Dermis blood vessel endothelial cell (primary cell): Measurements from ENCODE around the gene RPS19BP1. TPM values are rescaled to one million over a fixed set of nuclear protein-coding genes. Genes with fewer than 3 reads are reported as not detected.

Source experiments
- DNase-seq: peaks from one replicate; pipeline ENCODE4 v3.0.0; 2010
- total RNA-seq: library from RNA; depleted of rRNA; stranded (reverse); fragments of >200 nt; gene quantifications from 2 replicates; pipeline ENCODE4 v1.2.3, GENCODE V29; 2014

RPS19BP1 gene, protein sequence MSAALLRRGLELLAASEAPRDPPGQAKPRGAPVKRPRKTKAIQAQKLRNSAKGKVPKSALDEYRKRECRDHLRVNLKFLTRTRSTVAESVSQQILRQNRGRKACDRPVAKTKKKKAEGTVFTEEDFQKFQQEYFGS
- total RNA-seq, result 52.8 and 74.2 TPM in 2 replicates

DNA sequence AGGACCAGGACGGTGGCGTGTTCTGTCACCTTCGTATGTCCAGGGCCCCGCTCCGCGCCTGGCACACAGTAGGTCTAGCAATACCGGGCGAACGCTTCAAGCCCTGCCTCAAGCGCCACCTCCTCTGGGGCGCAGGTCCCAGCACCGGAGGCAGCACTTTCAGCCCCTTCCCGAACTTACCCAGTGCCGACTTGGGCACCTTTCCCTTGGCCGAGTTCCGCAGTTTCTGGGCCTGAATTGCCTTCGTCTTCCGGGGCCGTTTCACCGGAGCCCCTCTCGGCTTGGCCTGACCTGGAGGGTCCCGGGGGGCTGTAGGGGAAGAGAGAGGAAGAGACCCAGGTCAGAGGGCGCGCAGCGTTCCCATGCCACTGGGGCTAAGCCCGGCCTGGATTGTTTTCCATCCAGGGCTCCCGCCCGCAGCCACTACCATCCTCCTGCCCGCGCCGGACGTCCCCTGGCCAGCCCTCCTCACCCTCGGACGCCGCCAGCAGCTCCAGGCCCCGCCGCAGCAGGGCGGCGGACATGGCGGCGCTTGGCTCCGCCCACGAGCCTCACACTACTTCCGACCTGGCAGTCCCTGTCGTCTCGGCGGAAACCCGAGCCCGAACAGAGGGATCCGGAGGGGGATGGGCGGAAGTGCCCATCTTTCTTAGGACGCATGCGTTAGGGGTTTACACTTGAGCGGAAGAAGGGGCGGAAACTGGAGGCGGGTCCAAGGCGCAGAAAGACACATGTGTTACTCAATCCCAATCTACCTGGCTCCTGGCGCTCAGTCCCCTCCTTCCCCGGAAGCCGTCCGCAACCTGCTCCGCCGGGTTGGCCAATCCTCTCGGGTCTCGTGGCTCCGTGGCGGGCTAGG lies at the start of gene RPS19BP1:
TSS of gene RPS19BP1 (minus strand) at position 534 of the 859 bp plus-strand sequence. CDS start at position 524, 10 bp downstream.
- peak; percentile 99 for DNase-seq

DNA sequence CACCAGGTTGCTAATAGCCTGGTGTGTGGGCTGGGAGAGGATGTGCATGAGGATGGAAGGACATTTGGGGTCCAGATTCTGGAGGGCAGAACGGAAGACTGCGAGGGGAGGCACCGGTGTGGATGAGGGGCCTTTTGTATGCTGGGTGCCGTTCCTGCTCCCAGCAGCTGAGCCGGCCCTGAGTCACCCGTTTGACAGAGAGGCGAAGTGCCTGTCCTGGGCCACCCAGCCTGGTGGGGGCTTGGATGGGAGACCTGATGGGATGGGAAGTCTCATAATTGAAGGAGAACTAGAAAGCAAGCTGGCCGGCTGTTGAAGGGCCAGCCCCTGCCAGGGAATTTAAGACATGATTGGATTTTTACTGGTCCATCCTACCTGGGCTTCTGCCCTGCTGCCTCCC lies 48.8 kb upstream of the RPS19BP1 start:
- no peak for DNase-seq

DNA sequence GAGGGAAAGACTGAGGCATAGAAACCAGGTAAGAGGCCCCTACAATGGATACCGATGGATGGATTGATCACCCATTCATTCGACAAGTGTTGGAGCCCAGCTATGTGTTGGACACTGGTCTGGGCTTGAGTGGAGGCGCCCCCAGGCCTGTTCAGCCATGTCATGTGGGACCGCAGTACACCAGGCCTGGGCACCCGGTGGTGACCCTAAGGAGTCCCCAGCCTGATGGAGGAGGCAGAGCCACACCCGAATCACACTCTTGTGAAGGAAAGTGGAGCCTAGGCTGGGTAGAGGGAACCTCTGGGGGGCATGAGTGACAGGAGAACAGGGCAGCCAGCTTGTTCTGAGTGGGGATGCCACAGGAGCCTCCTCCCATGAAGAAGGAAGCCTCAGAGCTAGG lies 48.2 kb upstream of the RPS19BP1 start:
- no peak for DNase-seq

DNA sequence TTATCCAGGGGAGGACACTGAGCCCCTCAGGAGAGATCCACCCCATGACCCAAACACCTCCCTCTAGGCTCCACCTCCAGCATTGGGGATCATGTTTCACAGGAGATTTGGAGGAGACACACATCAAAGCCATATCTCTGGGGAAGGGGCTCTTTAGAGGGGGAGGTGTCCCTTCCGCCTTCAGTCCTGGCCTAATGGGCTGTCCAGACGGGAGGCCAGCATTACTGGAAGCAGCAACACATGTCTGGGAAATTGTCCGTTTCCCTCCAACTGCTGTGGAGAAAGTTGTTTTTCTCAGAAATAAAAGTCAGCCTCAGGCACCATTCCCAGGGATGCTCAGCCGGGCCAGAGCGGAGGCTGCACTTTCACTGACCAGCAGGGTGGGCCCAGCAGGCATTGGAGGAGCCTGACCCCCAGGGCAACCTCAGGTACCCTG lies 47.5 kb upstream of the RPS19BP1 start:
- DNase-seq, result no peak

DNA sequence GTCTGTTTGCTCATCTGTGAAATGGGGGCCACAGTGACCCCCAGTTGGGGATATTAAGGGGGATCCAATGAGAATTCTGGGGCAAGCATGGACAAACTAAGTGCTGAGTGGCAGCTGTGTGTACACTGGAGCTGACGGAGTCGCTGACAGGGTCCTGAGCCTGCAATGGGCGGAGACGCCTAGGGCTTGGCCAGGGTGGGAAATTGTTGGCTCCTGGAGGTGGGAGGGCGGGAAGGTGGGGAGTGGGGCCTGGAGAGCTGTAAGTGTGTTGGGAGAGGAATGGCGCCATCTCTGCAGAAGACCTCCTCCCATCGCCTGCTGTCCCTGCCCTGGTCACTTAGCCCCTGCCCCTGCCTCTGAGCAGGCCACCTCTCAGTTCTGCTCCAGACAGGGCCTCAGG lies 45.4 kb upstream of the RPS19BP1 start:
- DNase-seq, result no peak

DNA sequence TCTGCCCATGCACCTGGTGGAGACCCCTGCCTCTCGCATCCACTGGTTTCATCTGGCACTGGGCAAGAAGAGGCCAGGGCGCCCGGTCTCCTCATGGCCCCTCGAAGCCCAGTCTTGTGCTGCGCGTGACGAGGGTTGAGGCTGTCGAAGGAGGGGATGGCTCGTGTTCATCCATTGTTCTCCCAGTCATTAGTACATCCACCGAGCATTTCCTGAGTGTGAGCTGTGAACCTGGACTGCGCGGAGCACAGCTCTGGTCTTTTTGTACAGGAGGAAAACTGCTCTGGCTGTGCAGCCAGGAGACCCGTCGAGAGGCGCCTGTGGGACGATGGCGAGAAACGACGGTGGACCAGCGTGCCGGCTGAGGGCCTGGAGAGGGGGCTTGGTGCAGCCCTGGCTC lies 44.8 kb upstream of the RPS19BP1 start:
- peak; percentile 61 for DNase-seq

DNA sequence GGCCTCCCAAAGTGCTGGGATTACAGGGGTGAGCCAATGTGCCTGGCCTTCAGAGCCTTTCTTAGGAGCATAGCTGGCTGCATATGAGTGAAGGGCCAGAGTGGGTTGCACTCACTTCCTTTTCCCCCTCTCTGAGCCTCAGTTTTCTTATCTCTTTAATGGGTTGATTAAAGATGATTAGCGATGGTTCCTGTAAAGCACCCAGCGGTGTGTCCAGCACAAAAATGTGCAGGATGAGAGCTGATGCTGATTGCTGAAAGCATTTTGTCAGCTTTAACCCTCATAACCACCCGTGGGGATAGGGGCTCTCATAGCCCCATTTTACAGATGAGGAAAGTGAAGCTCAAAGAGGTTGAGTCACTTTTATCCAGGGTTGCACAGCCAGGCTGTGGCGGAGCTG lies 43.5 kb upstream of the RPS19BP1 start:
- no peak for DNase-seq

DNA sequence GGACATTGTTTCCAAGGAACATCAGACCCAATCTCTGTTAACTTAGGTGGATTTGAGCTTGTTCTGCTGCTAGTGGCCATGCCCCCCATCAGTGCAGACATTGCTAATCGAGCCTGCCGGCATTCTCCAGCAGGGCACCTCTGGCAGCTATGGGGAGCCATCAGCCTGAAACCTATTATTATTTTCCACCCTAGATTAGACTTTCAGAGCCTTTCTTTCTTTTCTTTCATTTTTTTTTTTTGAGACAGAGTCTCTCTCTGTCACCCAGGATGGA lies 42.9 kb upstream of the RPS19BP1 start:
- DNase-seq, result no peak

DNA sequence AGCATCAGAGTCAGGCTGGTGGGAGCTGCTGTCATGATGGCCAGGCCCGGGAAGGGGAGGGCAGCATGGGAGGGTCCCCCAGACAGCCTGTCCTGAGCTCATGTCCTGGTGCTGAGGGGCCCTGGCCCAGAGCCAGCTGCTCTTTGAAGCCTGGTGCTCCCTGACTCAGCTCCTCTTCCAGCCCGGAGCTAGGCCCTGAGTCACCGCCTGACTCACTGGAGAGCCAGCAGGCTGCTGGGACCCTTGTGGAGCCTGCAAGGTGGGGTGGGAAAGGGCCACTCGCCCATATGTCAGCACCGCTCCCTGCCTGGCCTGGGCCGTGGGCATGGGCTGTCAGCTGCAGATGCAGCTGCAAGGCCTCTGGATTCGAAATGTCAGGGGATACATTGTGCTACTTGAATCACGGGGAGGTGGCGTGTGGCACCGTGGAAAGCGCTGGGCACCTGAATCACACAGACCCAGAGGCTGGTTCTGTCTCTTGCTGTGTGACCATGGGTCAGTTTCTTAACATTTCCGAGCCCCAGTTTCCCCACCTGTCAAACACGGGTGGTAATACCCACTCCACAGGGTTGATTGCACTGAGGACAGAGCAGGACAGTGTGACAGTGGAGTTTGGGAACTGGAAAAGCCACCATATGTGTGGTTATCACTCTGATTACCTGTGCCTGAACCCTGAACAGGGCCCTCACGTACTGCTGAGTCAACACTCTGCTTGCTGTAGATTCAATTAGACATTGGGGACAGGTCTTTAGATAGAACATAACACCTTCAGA lies 42.4 kb upstream of the RPS19BP1 start:
- peak; percentile 86 for DNase-seq

DNA sequence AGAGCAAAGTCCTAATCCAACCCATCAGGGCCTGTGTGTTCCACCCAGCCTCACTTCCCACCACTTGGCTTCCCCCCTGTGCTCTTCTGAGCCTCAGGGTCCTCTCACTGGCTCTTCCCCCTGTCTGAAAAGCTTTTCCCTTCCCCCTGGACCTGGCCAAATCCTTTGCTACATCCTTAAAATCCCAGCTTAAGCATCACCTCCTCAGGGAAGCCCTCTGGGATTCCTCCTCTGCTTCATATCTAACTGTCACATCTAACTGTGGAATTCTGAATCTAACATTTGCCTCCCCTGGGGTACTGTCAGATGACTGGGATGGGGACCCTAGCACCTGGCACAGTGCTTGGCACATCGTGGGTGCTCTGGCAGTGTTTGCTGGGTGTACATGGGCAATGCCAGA lies 39.0 kb upstream of the RPS19BP1 start:
- no peak for DNase-seq

DNA sequence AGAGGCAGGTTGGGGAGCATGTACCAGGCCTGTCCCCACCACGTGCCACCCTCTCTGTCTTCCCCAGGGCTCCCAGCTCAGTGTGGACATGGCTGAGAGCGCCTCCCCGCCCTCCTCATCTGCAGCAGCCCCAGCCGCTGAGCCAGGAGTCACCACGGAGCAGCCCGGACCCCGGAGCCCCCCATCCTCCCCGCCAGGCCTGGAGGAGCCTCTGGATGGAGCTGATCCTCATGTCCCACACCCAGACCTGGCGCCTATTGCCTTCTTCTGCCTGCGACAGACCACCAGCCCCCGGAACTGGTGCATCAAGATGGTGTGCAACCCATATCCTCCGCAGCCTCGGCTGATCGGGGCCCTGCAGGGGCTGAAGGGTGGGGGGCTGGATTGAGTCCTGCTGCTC lies 38.1 kb upstream of the RPS19BP1 start, which contains the start of gene CACNA1I:
TSS of gene CACNA1I (plus strand) at position 89 of the 400 bp plus-strand sequence. CDS start at position 89, 0 bp downstream.
- no peak for DNase-seq

DNA sequence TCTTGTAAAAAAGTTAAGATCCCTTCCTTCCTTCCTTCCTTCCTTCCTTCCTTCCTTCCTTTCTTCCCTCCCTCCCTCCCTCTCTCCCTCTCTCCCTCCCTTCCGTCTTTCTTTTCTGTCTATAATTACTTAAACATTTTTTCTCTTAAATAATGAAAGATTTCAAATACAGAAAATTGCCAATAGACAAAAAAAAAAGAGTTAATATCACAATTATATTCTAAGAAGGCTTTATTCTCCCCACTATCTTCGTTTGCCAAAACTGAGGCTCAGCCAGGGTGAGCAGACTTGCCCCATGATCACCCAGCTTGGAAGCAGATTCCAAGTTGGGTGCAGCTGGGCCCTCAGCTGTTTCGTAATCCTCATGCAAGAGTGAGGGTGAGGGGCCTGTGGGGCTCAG lies 37.7 kb upstream of the RPS19BP1 start:
- no peak for DNase-seq

DNA sequence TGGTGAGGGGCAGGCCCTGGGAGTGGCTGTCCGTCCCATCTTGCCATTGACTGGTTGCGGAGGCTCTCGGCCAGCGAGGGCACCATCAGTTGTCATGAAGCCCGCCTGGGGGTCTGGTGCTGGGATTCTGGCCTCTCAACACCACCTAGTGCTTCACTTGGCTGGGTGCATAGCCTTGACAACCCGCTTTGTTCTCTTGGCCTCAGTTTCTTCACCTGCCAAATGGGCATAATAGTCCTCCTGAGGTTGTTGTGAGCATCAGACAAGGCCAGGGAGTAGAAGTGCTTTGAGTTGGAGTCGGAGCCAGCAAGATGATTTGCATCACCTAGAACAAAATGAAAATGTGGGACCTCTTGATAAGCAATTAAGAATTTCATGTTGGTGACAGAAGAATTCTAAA lies 36.5 kb upstream of the RPS19BP1 start:
- DNase-seq, result no peak

DNA sequence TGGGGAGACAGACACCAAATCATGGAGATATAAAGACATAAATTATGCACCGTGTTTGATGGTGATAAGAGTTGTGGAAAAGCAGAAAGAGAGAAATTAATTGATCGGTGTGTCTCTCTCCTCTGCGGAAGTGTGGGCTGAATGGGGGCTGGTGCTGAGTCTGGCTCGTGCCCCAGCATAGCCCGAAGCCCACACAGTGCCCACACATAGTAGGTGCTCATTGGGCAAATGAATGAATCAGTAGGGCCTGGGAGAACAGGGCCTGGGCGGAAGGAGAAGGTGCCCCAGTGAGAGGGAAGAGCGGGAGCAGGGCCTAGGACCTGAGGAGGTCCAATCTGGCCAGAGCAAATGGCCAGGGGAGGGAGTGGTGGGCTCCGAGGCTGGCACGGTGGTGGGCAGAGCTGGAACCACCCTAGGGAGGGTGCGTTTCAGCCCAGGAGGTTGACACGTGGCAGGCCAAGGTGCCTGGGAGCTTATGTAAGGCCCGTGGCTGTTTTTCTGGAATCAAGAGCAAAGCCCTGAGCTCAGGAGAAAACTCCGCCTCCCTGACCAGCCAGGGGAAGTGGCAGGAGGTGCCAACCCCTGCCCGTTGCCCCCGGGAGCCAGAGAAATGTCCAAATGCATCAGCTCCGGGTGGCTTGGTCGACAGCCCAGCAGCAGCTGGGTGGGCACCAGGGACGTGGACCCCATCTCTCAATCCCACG lies 35.9 kb upstream of the RPS19BP1 start:
- no peak for DNase-seq

DNA sequence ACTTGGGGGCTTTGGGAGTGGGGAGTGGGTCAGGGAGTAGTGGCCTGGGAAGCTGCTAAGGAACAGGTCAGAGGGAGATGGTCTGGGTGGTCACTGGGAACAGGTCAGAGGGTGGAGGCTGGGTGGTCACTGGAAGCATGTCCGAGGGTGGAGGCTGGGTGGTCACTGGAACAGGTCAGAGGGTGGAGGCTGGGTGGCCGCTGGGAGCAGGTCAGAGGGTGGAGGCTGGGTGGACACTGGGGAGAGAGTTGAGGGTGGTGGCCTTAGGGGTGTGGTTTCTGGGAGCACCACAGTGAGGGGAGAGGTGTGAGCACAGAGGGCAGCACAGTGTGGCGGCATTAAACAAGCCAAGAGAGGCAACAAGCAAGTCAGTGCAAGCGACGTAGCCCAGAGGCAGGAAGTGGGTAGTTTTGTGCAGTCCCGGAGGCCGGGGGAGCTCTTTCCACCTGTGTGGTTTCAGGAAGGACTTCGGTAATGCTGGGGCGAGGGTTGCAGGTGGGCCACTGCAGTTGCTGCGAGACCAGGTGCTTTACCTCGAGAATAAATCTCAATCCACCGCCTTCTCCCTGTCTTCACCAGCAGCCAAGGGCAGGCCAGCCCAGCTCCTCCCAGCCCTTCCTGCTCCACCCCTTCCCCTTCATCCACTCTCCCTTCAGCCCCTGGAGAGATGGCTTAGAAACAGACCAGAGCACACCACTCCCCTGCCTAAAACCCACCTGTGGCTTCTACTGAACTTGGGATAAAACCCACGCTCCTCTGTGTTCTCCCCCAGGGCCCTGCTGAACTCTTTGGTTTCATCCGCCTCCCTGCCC lies 34.8 kb upstream of the RPS19BP1 start:
- no peak for DNase-seq

DNA sequence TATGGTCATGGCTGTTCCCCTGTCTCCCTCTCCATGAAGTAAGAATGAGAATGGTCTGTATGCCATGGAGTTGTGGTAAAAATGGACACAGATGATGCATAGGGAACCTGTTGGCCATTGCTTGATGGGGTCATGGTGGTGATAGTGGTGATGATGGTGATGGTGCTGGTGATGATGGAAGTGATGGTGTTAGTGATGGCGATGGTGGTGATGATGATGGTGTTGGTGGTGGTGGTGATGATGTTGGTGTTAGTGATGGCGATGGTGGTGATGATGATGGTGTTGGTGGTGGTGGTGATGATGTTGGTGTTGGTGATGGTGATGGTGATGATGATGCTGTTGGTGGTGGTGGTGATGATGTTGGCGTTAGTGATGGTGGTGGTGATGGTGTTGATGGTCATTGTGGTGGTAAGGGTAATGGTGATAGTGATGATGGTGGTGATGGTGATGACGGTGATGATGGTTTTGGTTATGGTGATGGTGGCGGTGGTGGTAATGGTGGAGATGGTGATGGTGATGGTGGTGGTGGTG lies 32.9 kb upstream of the RPS19BP1 start:
- DNase-seq, result no peak

DNA sequence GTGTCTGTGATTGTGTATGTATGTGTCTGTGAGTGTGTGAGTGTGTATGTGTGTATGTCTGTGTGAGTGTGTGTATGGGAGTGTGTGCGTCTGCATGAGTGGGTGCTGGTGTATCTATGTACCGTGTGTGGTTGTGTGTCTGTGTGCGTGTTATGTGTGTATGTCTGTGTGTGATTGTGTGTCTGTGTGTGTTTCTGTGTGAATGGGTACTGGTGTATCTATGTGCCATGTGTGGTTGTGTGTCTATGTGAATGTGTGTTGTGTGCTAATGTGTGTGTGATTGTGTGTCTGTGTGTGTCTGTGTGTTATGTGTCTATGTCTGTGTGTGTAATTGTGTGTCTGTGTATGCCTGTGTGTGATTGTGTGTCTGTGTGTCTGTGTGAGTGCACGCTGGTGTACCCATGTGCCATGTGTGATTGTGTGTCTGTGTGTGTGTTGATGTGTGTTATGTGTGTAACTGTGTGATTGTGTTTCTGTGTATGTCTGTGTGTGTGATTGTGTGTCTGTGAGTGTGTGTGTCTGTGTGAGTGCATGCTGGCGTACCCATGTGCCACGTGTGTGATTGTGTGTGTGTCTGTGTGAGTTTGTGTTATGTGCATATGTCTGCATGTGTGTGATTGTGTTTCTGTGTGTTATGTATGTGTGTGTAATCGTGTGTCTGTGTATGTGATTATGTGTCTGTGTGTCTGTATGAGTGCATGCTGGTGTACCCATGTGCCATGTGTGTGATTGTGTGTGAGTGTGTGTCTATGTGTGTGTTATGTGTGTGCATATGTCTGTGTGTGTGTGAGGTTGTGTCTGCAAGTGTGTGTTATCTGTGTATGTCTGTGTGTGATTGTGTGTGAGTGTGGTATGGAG lies 31.3 kb upstream of the RPS19BP1 start:
- no peak for DNase-seq

DNA sequence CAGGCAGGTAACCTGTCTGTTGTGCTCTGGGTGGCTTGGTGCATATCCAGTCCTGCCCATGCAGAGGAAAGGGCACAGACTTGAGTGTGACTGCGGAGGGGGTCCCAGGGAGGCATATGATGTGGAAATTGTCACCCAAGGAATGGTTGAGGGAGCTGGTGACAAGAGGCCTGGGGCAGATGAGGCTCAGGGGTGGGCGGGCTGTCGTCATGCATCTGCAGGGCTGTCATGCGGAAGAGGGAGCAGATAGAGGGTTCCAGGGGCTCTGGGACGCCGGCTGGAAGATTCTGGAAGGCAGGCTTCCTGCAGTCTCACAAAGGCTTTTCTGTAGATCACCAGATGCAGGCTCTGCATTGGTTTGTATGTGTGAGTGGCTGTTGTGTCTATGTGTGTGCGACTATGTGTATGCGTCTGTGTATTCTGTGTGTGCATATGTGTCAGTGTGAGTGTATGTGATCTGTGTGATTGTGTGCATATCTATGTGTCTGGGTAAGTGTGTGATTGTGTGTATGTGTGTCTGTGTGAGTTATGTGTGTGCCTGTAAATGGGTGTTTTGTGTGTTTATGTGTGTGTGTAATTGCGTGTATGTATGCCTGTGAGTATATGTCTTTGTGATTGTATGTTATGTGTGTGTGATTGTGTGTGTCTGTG lies 30.4 kb upstream of the RPS19BP1 start:
- DNase-seq, result no peak

DNA sequence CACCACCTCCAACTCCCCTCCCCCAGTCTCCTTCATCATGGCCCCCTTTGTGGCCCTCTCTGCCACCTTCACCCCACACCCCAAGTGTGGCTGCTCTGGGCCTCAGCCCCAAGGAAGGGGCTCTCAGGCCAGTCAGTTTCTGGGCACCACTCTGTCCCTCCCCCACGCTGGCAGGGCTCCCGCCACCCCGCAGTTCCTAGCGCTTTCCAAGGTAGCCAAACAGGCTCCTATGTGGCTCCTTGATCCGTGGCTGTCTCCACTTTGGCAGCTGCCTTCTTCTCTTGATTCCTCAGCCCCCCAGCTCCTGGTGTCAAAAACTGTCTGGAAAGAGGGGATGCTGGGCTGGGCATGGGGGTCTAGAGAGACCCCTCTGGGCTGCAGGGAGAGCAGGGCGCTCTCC lies 27.6 kb upstream of the RPS19BP1 start:
- DNase-seq, result no peak

DNA sequence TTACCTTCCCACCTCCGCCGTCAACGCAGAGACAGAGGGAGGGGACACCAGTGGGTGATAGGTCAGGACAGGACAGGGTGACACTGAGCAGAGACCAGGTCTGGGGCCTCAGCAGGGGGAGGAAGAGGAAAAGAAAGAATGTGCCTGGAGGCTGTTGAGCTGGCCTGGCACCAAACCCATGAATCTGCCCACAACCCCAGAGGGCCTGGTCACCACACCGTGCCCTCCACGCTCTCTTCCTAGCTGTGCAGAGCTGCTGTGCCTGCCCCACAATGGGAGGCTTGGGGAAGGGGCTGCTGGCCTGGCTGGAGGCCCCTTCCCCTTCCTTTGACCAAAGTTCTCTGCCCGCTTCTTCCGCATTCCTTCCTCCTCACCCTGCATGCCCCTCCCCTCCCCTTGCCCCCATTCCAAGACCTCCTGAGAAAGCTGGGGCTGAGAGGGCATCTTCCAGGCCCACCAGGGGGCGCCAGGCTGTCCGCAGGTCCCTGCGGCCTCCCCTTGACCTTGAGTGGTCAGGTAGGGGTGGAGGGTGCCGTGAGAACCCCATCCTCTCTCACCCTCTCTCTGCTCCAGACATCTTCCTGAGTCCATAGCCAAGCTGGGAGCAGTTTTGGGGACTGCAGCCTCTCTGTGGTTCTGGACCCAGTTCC lies 27.0 kb upstream of the RPS19BP1 start:
- peak; percentile 35 for DNase-seq
